MCF 10A (cell line): ENCODE measurements around the gene LRRFIP2. TPM values are rescaled to one million over a fixed set of nuclear protein-coding genes. Genes with fewer than 3 reads are reported as not detected.
"Not testable (repeated sequence)": the region's sequence is repeated elsewhere in the genome, so short reads cannot be mapped to it uniquely, and the experiment has no call there.

Source experiments
- BruUV-seq: library from RNA; stranded (reverse); fragments of 400-500 nt; replicated peaks from 2 replicates; lab custom pipeline; 2021; lab: Mats Ljungman, UMichigan
- CTCF ChIA-PET: fragments of 300-600 bp; sonication (Branson Sonifier 250); formaldehyde crosslinking; extraction: SDS; loops from one replicate; lab custom pipeline; 2021; ENCODE audit warnings: antibody characterized with exemption, inconsistent platforms; lab: Yijun Ruan, JAX
- POLR2A ChIA-PET: fragments of 300-600, 350-650 bp; sonication (Branson Sonifier 250); formaldehyde crosslinking; extraction: SDS; loops from one replicate; lab custom pipeline; 2020; ENCODE audit warnings: antibody characterized with exemption, inconsistent platforms; lab: Yijun Ruan, JAX
- DNase-seq: peaks from one replicate; pipeline ENCODE4 v3.0.0-alpha.2; 2018; ENCODE audit not compliant: unreplicated experiment
- H3K27ac Mint-ChIP-seq: one replicate; pipeline ENCODE4 v1.8.0; 2022; ENCODE audit warnings: mild to moderate bottlenecking, low read depth, mixed read lengths; ENCODE audit not compliant: unreplicated experiment
- H3K27me3 Mint-ChIP-seq: one replicate; pipeline ENCODE4 v1.8.0; 2022; ENCODE audit warnings: mixed read lengths; ENCODE audit not compliant: insufficient read depth, unreplicated experiment
- H3K36me3 Mint-ChIP-seq: one replicate; pipeline ENCODE4 v1.8.0; 2022; ENCODE audit warnings: mild to moderate bottlenecking, moderate library complexity, mixed read lengths; ENCODE audit not compliant: insufficient read depth, unreplicated experiment
- H3K4me1 Mint-ChIP-seq: one replicate; pipeline ENCODE4 v1.8.0; 2022; ENCODE audit warnings: mixed read lengths; ENCODE audit not compliant: insufficient read depth, unreplicated experiment
- H3K4me3 Mint-ChIP-seq: one replicate; pipeline ENCODE4 v1.8.0; 2022; ENCODE audit warnings: mild to moderate bottlenecking, moderate library complexity, mixed read lengths; ENCODE audit not compliant: unreplicated experiment
- H3K9me3 Mint-ChIP-seq: one replicate; pipeline ENCODE4 v1.8.0; 2022; ENCODE audit warnings: mixed read lengths; ENCODE audit not compliant: unreplicated experiment
- CTCF ChIP-seq: fragments of 200-600 bp; IDR thresholded peaks from one replicate; pipeline ENCODE4 v1.8.0; 2022; ENCODE audit warnings: antibody characterized with exemption, mild to moderate bottlenecking; ENCODE audit not compliant: unreplicated experiment
- intact Hi-C: fragments of 100-400 bp; cut with micrococcal nuclease; formaldehyde crosslinking; loops from 2 replicates; pipeline ENCODE4 v1.14.1; 2022
- total RNA-seq: library from RNA; stranded (reverse); gene quantifications from 2 replicates; pipeline ENCODE4 v1.2.3, GENCODE V29; 2022

LRRFIP2 gene
- total RNA-seq, 1 experiment from 2014 or later: 76.6 TPM

GRCh38 chr3:37053753-37054152 is 120.6 kb downstream of the LRRFIP2 start:
- Mint-ChIP-seq H3K27me3 (no peaks in the 10 kb centered on the region), H3K4me1 (no peaks in the 10 kb centered on the region), H3K9me3 (no peaks in the 10 kb centered on the region), H3K4me3 (no peak overlapping the region), H3K36me3 (peaks cover 88% of the 10 kb centered on the region), H3K27ac (peak overlapping the region; percentile 49)
- CTCF ChIA-PET: no interaction called here
- no peak for TF ChIP-seq CTCF
- POLR2A ChIA-PET: interaction anchor here (1.3 kb wide), 1 partner anchor 28 kb away, joined by 5 read pairs; no protein-coding TSS in a partner anchor
- no TSS peak for BruUV-seq
- intact Hi-C loops: no loop called here
- no peak for DNase-seq

- no peak for DNase-seq
- no peaks in the 10 kb centered on the region for H3K9me3 Mint-ChIP-seq
- ChIA-PET CTCF (interaction anchor here (0.6 kb wide), 1 partner anchor 164 kb away, joined by 4 read pairs; no protein-coding TSS in a partner anchor), POLR2A (interaction anchor here (0.6 kb wide), 1 partner anchor 12 kb away, joined by 3 read pairs; no protein-coding TSS in a partner anchor)
- TF ChIP-seq CTCF: no peak
- TSS peak; percentile 82 for BruUV-seq
- intact Hi-C loops: no loop called here
- no peaks in the 10 kb centered on the region for H3K27me3 Mint-ChIP-seq
- H3K27ac Mint-ChIP-seq: no peak overlapping the region
- no peaks in the 10 kb centered on the region for H3K4me1 Mint-ChIP-seq
- H3K36me3 Mint-ChIP-seq: peaks cover 88% of the 10 kb centered on the region
- H3K4me3 Mint-ChIP-seq: no peak overlapping the region
Measured at GRCh38 chr3:37053337-37053736, 121.0 kb downstream of the LRRFIP2 start.

- Mint-ChIP-seq H3K27me3 (no peaks in the 10 kb centered on the region), H3K36me3 (peaks cover 88% of the 10 kb centered on the region), H3K4me3 (no peak overlapping the region), H3K9me3 (no peaks in the 10 kb centered on the region), H3K27ac (no peak overlapping the region), H3K4me1 (no peaks in the 10 kb centered on the region)
- no peak for TF ChIP-seq CTCF
- POLR2A ChIA-PET: interaction anchor here (0.6 kb wide), 1 partner anchor 11 kb away, joined by 3 read pairs; no protein-coding TSS in a partner anchor
- no TSS peak for BruUV-seq
- intact Hi-C loops: no loop called here
- DNase-seq: no peak
- CTCF ChIA-PET: interaction anchor here (0.6 kb wide), 1 partner anchor 165 kb away, joined by 4 read pairs; no protein-coding TSS in a partner anchor
Measured at GRCh38 chr3:37052860-37053259, 121.5 kb downstream of the LRRFIP2 start.

- Mint-ChIP-seq H3K9me3 (no peaks in the 10 kb centered on the region), H3K4me3 (no peak overlapping the region), H3K4me1 (no peaks in the 10 kb centered on the region), H3K27me3 (no peaks in the 10 kb centered on the region), H3K27ac (no peak overlapping the region), H3K36me3 (peaks cover 86% of the 10 kb centered on the region)
- intact Hi-C loops: no loop called here
- no peak for TF ChIP-seq CTCF
- no peak for DNase-seq
- no TSS peak for BruUV-seq
- POLR2A ChIA-PET: no interaction called here
- CTCF ChIA-PET: interaction anchor here (0.5 kb wide), 1 partner anchor 37 kb away, joined by 4 read pairs; no protein-coding TSS in a partner anchor
Measured at GRCh38 chr3:37050282-37050681, 124.1 kb downstream of the LRRFIP2 start.

- BruUV-seq, CTCF ChIA-PET: not testable (repeated sequence)
- H3K36me3 Mint-ChIP-seq: peaks cover 52% of the 10 kb centered on the region
Measured at GRCh38 chr3:37042712-37043111, 131.7 kb downstream of the LRRFIP2 start.

More at GRCh38 chr3:37042712-37043111, 131.7 kb downstream of the LRRFIP2 start:
- H3K27me3 Mint-ChIP-seq, H3K4me3 Mint-ChIP-seq, DNase-seq, POLR2A ChIA-PET, H3K27ac Mint-ChIP-seq, H3K9me3 Mint-ChIP-seq, H3K4me1 Mint-ChIP-seq, intact Hi-C loops: not testable (repeated sequence)
